ENCODE results near the gene GNAT1.

- TF ChIP-seq POLR2A (IDR thresholded peaks at IDR 0.05; ENCODE audit: insufficient read depth in 1 of 2, low read depth in 2 of 2, low read length in 2 of 2) (no peak), ZNF703 (CRISPR knock-in tag; IDR thresholded peaks at IDR 0.05; ENCODE audit: borderline replicate concordance) (no peak), MAX (IDR thresholded peaks at IDR 0.05) (no peak), ZFP1 (CRISPR knock-in tag; IDR thresholded peaks at IDR 0.05) (no peak), CREB1 (IDR thresholded peaks at IDR 0.05) (no peak), CREB1 (CRISPR knock-in tag; IDR thresholded peaks at IDR 0.05) (no peak)
- TF ChIP-seq, protein P1, sequence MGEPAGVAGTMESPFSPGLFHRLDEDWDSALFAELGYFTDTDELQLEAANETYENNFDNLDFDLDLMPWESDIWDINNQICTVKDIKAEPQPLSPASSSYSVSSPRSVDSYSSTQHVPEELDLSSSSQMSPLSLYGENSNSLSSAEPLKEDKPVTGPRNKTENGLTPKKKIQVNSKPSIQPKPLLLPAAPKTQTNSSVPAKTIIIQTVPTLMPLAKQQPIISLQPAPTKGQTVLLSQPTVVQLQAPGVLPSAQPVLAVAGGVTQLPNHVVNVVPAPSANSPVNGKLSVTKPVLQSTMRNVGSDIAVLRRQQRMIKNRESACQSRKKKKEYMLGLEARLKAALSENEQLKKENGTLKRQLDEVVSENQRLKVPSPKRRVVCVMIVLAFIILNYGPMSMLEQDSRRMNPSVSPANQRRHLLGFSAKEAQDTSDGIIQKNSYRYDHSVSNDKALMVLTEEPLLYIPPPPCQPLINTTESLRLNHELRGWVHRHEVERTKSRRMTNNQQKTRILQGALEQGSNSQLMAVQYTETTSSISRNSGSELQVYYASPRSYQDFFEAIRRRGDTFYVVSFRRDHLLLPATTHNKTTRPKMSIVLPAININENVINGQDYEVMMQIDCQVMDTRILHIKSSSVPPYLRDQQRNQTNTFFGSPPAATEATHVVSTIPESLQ (CRISPR knock-in tag; conservative IDR thresholded peaks at IDR 0.05), result no peak
Measured at GRCh38 chr3:50242381-50242770, 51.0 kb downstream of the GNAT1 start.

Measured in HepG2 (cell line).